Calu3 (cell line): ENCODE measurements around the gene SH3RF3. TPM values are rescaled to one million over a fixed set of nuclear protein-coding genes. Genes with fewer than 3 reads are reported as not detected.

Source experiments
- BruUV-seq: library from RNA; stranded (reverse); fragments of 400-500 nt; replicated peaks from 2 replicates; lab custom pipeline; 2021; lab: Mats Ljungman, UMichigan
- CTCF ChIA-PET: fragments of 300-600 bp; sonication (Branson Sonifier 250); formaldehyde crosslinking; loops from one replicate; lab custom pipeline; 2022; ENCODE audit warnings: antibody characterized with exemption; lab: Charles Lee
- DNase-seq: peaks from one replicate; pipeline ENCODE4 v3.0.0; 2022
- H3K27ac Mint-ChIP-seq: one replicate; pipeline ENCODE4 v1.8.0; 2022; ENCODE audit warnings: mixed read lengths; ENCODE audit not compliant: unreplicated experiment
- H3K27me3 Mint-ChIP-seq: one replicate; pipeline ENCODE4 v1.8.0; 2022; ENCODE audit warnings: mixed read lengths; ENCODE audit not compliant: unreplicated experiment
- H3K36me3 Mint-ChIP-seq: one replicate; pipeline ENCODE4 v1.8.0; 2022; ENCODE audit warnings: mild to moderate bottlenecking, moderate library complexity, mixed read lengths; ENCODE audit not compliant: insufficient read depth, unreplicated experiment
- H3K4me1 Mint-ChIP-seq: one replicate; pipeline ENCODE4 v1.8.0; 2022; ENCODE audit warnings: mild to moderate bottlenecking, low read depth, mixed read lengths; ENCODE audit not compliant: unreplicated experiment
- H3K4me3 Mint-ChIP-seq: one replicate; pipeline ENCODE4 v1.8.0; 2022; ENCODE audit warnings: mild to moderate bottlenecking, low read depth, moderate library complexity, mixed read lengths; ENCODE audit not compliant: unreplicated experiment
- H3K9me3 Mint-ChIP-seq: one replicate; pipeline ENCODE4 v1.8.0; 2022; ENCODE audit warnings: low read depth, mixed read lengths; ENCODE audit not compliant: unreplicated experiment
- intact Hi-C: fragments of 100-400 bp; cut with micrococcal nuclease; formaldehyde crosslinking; loops from one replicate; pipeline ENCODE4 v1.10.0; 2022; ENCODE audit not compliant: unreplicated experiment
- total RNA-seq: library from RNA; stranded (reverse); gene quantifications from 2 replicates; pipeline ENCODE4 v1.2.3, GENCODE V29; 2022
- TF ChIP-seq, protein P1 (sequence below): fragments of 200-600 bp; IDR thresholded peaks from one replicate; pipeline ENCODE4 v1.8.0; 2022; ENCODE audit warnings: antibody characterized with exemption; ENCODE audit not compliant: unreplicated experiment

Gene SH3RF3
- total RNA-seq, 1 experiment from 2014 or later, result 0.17 TPM

DNA sequence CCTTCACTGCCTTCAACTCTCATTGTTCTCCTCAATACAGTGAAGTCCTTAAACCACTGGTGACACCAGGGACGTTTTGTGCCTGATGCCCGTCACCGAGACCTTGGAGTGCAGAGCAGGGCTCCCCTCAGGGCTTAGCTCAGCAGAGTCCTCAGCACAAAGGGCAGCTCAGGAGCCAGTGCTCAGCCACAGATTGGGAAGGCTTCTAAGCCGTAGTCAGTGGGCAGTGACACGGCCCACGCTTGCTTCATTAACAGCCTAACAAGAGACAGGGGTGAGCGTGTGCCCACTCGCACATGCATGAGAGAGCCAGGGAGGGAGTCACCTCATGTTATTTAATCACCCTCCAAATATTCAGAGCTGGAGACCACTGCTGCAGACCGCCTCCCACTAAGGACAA lies 137.5 kb downstream of the SH3RF3 start:
- BruUV-seq, result no TSS peak
- Mint-ChIP-seq H3K27me3 (peaks cover 78% of the 10 kb centered on the region), H3K36me3 (no peaks in the 10 kb centered on the region), H3K4me3 (no peak overlapping the region), H3K4me1 (peaks cover 15% of the 10 kb centered on the region), H3K27ac (no peak overlapping the region), H3K9me3 (no peaks in the 10 kb centered on the region)
- CTCF ChIA-PET, result no interaction called here
- intact Hi-C loops, result no loop called here
- no peak for DNase-seq
- TF ChIP-seq, protein P1, sequence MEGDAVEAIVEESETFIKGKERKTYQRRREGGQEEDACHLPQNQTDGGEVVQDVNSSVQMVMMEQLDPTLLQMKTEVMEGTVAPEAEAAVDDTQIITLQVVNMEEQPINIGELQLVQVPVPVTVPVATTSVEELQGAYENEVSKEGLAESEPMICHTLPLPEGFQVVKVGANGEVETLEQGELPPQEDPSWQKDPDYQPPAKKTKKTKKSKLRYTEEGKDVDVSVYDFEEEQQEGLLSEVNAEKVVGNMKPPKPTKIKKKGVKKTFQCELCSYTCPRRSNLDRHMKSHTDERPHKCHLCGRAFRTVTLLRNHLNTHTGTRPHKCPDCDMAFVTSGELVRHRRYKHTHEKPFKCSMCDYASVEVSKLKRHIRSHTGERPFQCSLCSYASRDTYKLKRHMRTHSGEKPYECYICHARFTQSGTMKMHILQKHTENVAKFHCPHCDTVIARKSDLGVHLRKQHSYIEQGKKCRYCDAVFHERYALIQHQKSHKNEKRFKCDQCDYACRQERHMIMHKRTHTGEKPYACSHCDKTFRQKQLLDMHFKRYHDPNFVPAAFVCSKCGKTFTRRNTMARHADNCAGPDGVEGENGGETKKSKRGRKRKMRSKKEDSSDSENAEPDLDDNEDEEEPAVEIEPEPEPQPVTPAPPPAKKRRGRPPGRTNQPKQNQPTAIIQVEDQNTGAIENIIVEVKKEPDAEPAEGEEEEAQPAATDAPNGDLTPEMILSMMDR, result no peak

DNA sequence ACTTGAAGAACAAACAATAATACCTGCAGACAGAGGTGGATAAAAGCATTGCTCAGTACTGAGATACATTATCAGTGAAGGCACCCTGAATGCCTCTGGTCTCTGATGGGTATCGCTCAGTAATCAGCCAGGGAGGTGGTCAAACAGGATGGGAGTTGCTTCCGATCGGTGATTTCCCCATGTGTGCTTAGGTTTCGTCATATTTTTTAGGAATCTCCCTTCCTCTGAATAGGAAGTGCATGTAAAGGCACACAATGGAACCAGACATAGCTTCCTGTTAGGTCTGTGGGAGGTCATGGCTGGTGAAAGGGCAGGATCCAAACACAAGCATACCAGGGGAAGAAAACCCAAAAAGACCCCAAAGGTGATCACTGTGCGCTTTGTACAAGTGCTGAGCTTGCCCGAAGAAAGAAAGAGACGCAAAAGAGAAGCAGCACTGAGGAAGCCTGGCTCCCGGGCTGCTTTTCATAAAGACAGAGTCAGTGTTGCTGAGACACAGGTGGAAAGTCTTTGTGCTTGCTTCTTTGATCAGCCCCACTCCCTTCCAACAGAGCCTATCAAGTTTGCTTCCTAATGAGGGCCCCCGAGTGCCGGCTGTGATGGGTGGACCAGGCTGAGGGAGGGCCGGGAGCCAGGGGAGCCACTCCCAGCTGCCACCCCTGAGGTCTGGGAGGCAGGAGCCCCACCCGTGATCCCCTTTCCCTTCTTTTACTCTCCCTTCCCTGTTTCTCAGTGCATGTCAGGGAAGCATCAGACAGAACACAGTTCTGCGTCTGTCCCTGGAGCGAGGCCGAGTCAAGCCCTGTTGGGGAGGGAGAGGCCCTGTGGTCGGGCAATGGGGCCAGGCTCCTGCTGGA lies 138.2 kb downstream of the SH3RF3 start:
- H3K4me1 Mint-ChIP-seq, result peaks cover 15% of the 10 kb centered on the region
- no peak for DNase-seq
- H3K36me3 Mint-ChIP-seq, result no peaks in the 10 kb centered on the region
- H3K27me3 Mint-ChIP-seq, result peaks cover 84% of the 10 kb centered on the region
- no peak overlapping the region for H3K4me3 Mint-ChIP-seq
- TF ChIP-seq, protein P1, result no peak
- CTCF ChIA-PET, result no interaction called here
- no peaks in the 10 kb centered on the region for H3K9me3 Mint-ChIP-seq
- intact Hi-C loops, result no loop called here
- no TSS peak for BruUV-seq
- no peak overlapping the region for H3K27ac Mint-ChIP-seq

DNA sequence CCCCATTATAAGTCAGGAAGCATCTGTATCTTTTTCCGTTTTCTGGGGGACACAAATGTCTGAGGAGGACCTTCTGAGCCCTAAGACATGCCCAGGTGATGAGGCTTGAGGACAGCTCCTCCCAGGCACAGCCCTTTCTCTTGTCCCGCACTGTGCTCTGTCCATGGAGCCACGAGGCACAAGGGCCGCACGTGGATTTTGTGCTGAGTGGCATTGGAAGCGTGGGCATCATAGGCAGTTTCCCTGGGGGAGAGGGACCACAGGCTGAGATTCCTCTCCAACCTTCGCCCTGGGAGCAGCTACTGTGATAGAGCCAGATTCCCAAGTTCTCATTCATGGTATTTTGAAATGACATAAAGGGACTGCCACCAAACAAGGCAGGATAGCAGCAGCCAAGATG lies 139.9 kb downstream of the SH3RF3 start:
- H3K36me3 Mint-ChIP-seq, result no peaks in the 10 kb centered on the region
- no peaks in the 10 kb centered on the region for H3K9me3 Mint-ChIP-seq
- CTCF ChIA-PET, result no interaction called here
- intact Hi-C loops, result no loop called here
- no TSS peak for BruUV-seq
- no peak for DNase-seq
- H3K4me1 Mint-ChIP-seq, result peaks cover 15% of the 10 kb centered on the region
- H3K27me3 Mint-ChIP-seq, result peaks cover 96% of the 10 kb centered on the region
- H3K27ac Mint-ChIP-seq, result no peak overlapping the region
- TF ChIP-seq, protein P1, result no peak
- no peak overlapping the region for H3K4me3 Mint-ChIP-seq

DNA sequence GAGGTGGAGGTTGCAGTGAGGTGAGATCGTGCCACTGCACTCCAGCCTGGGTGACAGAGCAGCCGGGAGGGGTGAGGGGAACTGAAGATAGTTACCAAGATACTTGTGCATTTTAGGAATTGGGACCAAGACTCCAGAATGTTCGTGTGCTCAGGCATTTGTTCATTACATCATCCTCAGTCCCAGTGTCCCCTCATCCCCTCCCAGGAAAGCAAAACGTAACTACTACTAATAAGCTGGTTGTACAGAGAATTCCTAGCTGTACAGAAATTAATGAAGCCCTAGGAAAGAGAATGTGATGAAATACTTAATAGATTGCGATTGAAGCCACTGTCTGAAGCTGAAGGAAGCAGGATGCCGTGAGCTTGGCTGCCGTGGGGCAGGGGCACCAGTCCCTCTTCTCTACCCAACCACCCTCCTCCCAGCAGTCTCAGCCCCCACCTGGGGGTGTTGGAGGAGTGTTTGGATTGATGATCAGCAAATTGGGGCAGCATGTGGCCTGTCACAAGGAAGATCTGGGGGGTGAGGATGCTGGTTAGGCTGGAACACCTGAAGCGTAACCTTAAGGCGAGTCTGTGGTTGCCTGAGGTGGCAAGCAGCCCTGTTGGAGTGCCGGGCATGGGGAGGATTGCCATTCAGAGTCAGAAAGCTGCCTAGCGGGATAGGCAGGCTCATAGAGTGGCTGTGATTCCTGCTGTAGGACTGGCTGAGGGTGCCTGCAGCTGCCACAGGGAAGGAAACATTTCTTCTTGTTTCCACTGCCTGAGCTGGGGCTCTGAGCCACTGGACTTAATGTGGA lies 140.9 kb downstream of the SH3RF3 start:
- Mint-ChIP-seq H3K4me1 (peaks cover 12% of the 10 kb centered on the region), H3K4me3 (no peak overlapping the region), H3K27ac (no peak overlapping the region), H3K9me3 (no peaks in the 10 kb centered on the region), H3K27me3 (peaks cover 96% of the 10 kb centered on the region), H3K36me3 (no peaks in the 10 kb centered on the region)
- intact Hi-C loops, result loop anchor here (5.0 kb wide), 1 partner anchor 143 kb away; the partner anchor contains the start of gene SH3RF3
- CTCF ChIA-PET, result no interaction called here
- no TSS peak for BruUV-seq
- no peak for DNase-seq
- TF ChIP-seq, protein P1, result no peak
